Calu3 (cell line): ENCODE measurements around the gene KLK14. TPM values are rescaled to one million over a fixed set of nuclear protein-coding genes. Genes with fewer than 3 reads are reported as not detected.

Experiments
- BruUV-seq: library from RNA; stranded (reverse); fragments of 400-500 nt; replicated peaks from 2 replicates; lab custom pipeline; 2021; lab: Mats Ljungman, UMichigan
- CTCF ChIA-PET: fragments of 300-600 bp; sonication (Branson Sonifier 250); formaldehyde crosslinking; loops from one replicate; lab custom pipeline; 2022; ENCODE audit warnings: antibody characterized with exemption; lab: Charles Lee
- DNase-seq: peaks from one replicate; pipeline ENCODE4 v3.0.0; 2022
- H3K27ac Mint-ChIP-seq: one replicate; pipeline ENCODE4 v1.8.0; 2022; ENCODE audit warnings: mixed read lengths; ENCODE audit not compliant: unreplicated experiment
- H3K27me3 Mint-ChIP-seq: one replicate; pipeline ENCODE4 v1.8.0; 2022; ENCODE audit warnings: mixed read lengths; ENCODE audit not compliant: unreplicated experiment
- H3K36me3 Mint-ChIP-seq: one replicate; pipeline ENCODE4 v1.8.0; 2022; ENCODE audit warnings: mild to moderate bottlenecking, moderate library complexity, mixed read lengths; ENCODE audit not compliant: insufficient read depth, unreplicated experiment
- H3K4me1 Mint-ChIP-seq: one replicate; pipeline ENCODE4 v1.8.0; 2022; ENCODE audit warnings: mild to moderate bottlenecking, low read depth, mixed read lengths; ENCODE audit not compliant: unreplicated experiment
- H3K4me3 Mint-ChIP-seq: one replicate; pipeline ENCODE4 v1.8.0; 2022; ENCODE audit warnings: mild to moderate bottlenecking, low read depth, moderate library complexity, mixed read lengths; ENCODE audit not compliant: unreplicated experiment
- H3K9me3 Mint-ChIP-seq: one replicate; pipeline ENCODE4 v1.8.0; 2022; ENCODE audit warnings: low read depth, mixed read lengths; ENCODE audit not compliant: unreplicated experiment
- intact Hi-C: fragments of 100-400 bp; cut with micrococcal nuclease; formaldehyde crosslinking; loops from one replicate; pipeline ENCODE4 v1.10.0; 2022; ENCODE audit not compliant: unreplicated experiment
- total RNA-seq: library from RNA; stranded (reverse); gene quantifications from 2 replicates; pipeline ENCODE4 v1.2.3, GENCODE V29; 2022
- TF ChIP-seq, protein P1 (sequence below): fragments of 200-600 bp; IDR thresholded peaks from one replicate; pipeline ENCODE4 v1.8.0; 2022; ENCODE audit warnings: antibody characterized with exemption; ENCODE audit not compliant: unreplicated experiment

Gene KLK14
- total RNA-seq, 1 experiment from 2014 or later = 0.38 TPM

DNA sequence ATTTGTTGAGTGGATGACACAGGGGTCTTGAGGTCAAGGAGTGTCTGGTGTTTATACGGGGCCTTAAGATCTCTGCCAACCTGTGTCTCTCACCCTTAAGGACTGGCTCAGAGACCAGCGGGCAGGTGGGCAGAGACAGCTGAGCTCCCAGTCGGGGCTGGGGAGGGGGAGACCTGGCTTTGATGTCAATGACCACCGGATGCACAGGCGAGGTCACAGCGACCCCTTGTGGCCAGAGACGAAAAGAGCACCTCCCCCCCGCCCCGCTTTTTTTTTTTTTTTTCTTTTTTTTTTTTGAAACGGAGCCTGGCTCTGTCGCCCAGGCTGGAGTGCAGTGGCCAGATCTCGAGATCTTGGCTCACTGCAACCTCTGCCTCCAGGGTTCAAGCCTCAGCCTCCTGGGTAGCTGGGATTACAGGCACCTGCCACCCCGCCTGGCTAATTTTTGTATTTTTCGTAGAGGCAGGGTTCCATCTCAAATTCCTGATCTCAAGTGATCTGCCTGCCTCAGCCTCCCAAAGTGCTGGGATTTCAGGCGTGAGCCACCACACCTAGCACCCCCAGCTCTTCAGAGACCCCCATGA lies 12.1 kb upstream of the KLK14 start:
- peak; percentile 56 for DNase-seq
- no peaks in the 10 kb centered on the region for H3K27me3 Mint-ChIP-seq
- H3K9me3 Mint-ChIP-seq = no peaks in the 10 kb centered on the region
- BruUV-seq = no TSS peak
- no peak overlapping the region for H3K4me3 Mint-ChIP-seq
- CTCF ChIA-PET = interaction anchor here (0.6 to 3.6 kb wide), 9 partner anchors 69 to 506 kb away, joined by 3 to 32 read pairs (median 4); partner anchors contain the start of gene KLK10
- H3K4me1 Mint-ChIP-seq = peaks cover 46% of the 10 kb centered on the region
- intact Hi-C loops = loop anchor here (5.0 kb wide), 2 partner anchors 187 to 292 kb away; no protein-coding TSS in a partner anchor
- TF ChIP-seq, protein P1, sequence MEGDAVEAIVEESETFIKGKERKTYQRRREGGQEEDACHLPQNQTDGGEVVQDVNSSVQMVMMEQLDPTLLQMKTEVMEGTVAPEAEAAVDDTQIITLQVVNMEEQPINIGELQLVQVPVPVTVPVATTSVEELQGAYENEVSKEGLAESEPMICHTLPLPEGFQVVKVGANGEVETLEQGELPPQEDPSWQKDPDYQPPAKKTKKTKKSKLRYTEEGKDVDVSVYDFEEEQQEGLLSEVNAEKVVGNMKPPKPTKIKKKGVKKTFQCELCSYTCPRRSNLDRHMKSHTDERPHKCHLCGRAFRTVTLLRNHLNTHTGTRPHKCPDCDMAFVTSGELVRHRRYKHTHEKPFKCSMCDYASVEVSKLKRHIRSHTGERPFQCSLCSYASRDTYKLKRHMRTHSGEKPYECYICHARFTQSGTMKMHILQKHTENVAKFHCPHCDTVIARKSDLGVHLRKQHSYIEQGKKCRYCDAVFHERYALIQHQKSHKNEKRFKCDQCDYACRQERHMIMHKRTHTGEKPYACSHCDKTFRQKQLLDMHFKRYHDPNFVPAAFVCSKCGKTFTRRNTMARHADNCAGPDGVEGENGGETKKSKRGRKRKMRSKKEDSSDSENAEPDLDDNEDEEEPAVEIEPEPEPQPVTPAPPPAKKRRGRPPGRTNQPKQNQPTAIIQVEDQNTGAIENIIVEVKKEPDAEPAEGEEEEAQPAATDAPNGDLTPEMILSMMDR = peak; percentile 95
- peak overlapping the region; percentile 27 for H3K27ac Mint-ChIP-seq
- H3K36me3 Mint-ChIP-seq = peaks cover 38% of the 10 kb centered on the region

DNA sequence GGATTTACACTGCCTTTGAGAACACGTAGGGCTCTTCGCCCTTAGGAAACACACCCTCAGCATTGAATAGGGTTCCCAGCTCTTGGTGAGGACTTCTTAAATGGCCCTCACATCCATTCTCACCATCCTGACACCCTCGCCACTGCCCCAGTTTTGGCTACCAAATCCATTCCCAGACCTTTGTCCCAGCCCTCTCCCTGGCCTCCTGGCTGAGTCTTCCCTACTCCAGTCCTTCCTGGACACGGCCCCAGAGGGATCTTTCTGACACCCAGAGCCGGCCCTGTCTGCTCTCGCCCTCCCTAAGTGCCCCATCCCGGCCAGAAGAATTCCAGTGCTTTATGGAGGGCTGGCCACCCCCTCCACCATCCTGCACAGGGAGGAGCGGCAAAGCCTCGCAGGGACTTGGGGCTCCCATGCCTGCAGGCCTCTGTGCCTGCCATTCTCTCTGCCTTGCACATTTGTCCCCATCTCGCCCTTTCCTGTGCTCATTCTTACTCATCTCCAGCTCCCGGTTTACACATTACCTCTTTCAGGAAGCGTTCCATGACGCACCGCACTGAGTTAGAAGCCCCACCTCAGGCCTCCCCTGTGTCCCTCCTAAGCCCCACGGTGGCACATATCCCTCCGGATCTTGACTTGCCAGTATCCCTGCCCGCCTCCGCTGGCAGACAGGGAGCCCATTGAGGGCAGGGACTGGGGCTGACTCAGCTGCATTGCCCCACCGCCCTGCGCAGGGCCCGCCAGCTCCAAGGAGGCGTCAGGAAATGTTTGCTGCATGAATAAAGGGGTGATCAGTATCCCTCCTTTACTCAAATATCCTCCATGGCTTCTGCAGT lies 11.0 kb upstream of the KLK14 start:
- TF ChIP-seq, protein P1 = no peak
- Mint-ChIP-seq H3K27me3 (no peaks in the 10 kb centered on the region), H3K4me3 (no peak overlapping the region), H3K27ac (peak overlapping the region; percentile 27), H3K36me3 (peaks cover 29% of the 10 kb centered on the region), H3K4me1 (peaks cover 46% of the 10 kb centered on the region), H3K9me3 (no peaks in the 10 kb centered on the region)
- no TSS peak for BruUV-seq
- CTCF ChIA-PET = interaction anchor here (1.4 to 3.6 kb wide), 3 partner anchors 68 to 76 kb away, joined by 3 to 32 read pairs (median 18); partner anchors contain the start of gene KLK10
- DNase-seq = peak; percentile 26
- intact Hi-C loops = no loop called here

DNA sequence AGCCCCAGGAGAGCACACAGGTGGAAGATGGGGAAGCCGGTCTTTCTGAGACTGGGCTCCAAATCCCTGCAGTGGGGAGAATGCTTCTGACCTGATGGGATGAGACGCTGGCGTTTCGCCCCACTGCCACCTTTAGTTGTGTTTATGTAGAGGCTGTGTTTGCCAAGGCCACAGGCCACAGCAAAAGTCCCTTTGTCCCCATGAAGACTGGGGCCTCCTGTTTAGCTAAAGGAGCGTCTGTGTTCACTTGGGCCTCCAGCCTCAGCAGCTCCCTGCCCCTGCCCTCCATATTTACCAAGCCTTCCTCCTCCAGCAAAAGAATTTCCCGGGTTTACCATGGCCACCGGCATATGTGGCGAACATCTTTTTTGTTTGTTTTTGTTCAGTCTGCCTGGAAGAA lies 10.4 kb upstream of the KLK14 start:
- no peaks in the 10 kb centered on the region for H3K9me3 Mint-ChIP-seq
- TF ChIP-seq, protein P1 = no peak
- H3K4me3 Mint-ChIP-seq = no peak overlapping the region
- no peaks in the 10 kb centered on the region for H3K27me3 Mint-ChIP-seq
- peaks cover 27% of the 10 kb centered on the region for H3K36me3 Mint-ChIP-seq
- DNase-seq = no peak
- no TSS peak for BruUV-seq
- CTCF ChIA-PET = interaction anchor here (2.3 to 3.6 kb wide), 2 partner anchors 73 to 76 kb away, joined by 18 to 32 read pairs; partner anchors contain the start of gene KLK10
- peaks cover 46% of the 10 kb centered on the region for H3K4me1 Mint-ChIP-seq
- H3K27ac Mint-ChIP-seq = no peak overlapping the region
- intact Hi-C loops = no loop called here

DNA sequence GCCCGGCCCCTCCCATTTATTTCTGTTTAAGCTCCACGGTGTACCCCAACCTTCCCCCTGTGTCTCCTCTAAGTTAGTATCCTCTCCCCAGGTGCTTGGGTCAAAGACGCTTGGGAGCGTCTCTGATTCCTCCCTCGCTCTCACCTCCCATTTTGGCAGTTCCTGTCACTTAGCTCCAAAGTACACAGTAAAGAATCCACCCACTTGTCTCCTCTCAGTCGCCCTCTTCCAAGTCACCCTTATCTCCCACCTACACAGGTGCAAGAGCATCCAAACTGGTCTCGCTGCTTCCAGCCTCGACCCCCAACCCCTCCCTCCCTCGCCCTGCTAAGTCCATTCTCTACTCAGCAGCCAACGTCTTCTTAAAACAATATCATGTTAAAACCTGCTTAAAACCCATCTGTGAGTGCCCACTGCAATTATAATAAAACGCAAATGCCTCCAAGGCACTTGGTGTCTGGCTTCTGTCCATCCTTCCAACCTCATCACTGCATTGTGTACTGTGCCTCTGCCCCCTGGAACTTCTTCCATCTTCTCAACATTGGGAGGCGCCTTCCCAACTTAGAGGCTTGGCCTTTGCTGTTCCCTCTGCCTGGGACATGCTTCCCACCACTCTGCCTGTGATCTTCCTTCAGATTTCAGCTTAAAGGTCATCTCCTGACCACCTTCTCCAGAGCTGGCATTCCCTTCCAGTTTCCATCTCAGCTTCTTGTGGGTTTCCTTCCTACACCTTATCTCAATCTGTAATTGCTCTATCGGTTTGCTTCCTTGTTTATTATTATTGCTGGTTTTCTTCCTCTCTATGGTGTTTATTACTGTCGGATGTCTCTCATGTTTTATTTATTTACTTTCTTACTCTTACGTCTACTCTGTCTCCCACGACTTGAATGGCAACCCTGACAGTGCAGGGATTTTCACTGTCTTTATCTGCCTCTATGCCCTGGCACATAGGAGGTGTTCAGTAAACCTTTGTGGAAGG lies 9.5 kb upstream of the KLK14 start:
- Mint-ChIP-seq H3K27me3 (peaks cover 2% of the 10 kb centered on the region), H3K27ac (no peak overlapping the region), H3K4me1 (peaks cover 44% of the 10 kb centered on the region), H3K36me3 (peaks cover 22% of the 10 kb centered on the region), H3K4me3 (no peak overlapping the region), H3K9me3 (no peaks in the 10 kb centered on the region)
- TF ChIP-seq, protein P1 = no peak
- CTCF ChIA-PET = interaction anchor here (0.7 to 3.6 kb wide), 2 partner anchors 11 to 75 kb away, joined by 4 to 18 read pairs; no protein-coding TSS in a partner anchor
- DNase-seq = no peak
- intact Hi-C loops = no loop called here
- BruUV-seq = no TSS peak
